Prostate gland (tissue), 2 donors: Measurements from ENCODE around the gene FALEC.
"Not testable (repeated sequence)": the region's sequence is repeated elsewhere in the genome, so short reads cannot be mapped to it uniquely, and the experiment has no call there.

ENCODE experiments used
- CTCF ChIP-seq, 4 experiments: fragments of 200-600 bp in 2 of 4; fragments of 450-650 bp in 2 of 4; sonication (generic) in 2 of 4; IDR thresholded peaks; 1 replicate in 3 of 4; 2 replicates in 1 of 4; pipeline ENCODE4 v1.5.1; 2016 to 2019; ENCODE audit warnings: antibody characterized with exemption in 4 of 4, mild to moderate bottlenecking in 2 of 4, moderate library complexity in 2 of 4
- POLR2A ChIP-seq: fragments of 450-650 bp; IDR thresholded peaks from one replicate; pipeline ENCODE4 v1.6.1; 2016; ENCODE audit warnings: antibody characterized with exemption, mild to moderate bottlenecking
- POLR2AphosphoS5 ChIP-seq: sonication (generic); formaldehyde crosslinking; IDR thresholded peaks from one replicate; pipeline ENCODE4 v1.6.1; 2017; ENCODE audit warnings: antibody characterized with exemption

DNA sequence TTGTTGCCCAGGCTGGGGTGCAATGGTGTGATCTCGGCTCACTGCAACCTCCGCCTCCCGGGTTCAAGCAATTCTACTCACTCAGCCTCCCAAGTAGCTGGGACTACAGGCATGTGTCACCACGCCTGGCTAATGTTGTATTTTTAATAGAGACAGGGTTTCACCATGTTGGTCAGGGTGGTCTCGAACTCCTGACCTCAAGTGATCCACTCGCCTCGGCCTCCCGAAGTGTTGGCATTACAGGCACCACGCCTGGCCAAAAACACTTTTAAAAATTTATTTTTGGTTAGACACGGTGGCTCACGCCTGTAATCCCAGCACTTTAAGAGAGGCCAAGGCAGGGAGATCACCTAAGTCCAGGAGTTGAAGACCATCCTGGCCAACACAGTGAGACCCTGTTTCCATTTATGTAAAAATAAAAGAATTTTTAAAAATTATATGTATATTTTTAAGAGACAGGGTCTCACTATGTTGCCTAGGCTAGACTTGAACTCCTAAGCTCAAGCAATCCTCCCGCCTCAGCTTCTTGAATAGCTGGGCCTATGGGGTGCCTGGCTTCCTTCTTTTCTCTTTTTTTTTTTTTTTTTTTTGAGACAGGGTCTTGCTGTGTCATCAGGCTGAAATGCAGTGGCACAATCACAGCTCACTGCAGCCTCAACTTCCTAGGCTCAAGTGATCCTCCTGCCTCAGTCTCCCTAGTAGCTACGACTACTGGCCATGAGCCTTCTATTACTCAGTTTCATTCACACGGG is 49.9 kb downstream of the FALEC start:
- not testable (repeated sequence) for TF ChIP-seq POLR2A; CTCF (IDR thresholded peaks at IDR 0.05); POLR2AphosphoS5
